GM21390 (cell line): ENCODE results near the gene GALNS.

ENCODE experiments used
- ATAC-seq: cut with Tn5 transposase; IDR thresholded peaks from one replicate; pipeline ENCODE4 v1.9.1; 2021; ENCODE audit not compliant: unreplicated experiment

GALNS gene

DNA sequence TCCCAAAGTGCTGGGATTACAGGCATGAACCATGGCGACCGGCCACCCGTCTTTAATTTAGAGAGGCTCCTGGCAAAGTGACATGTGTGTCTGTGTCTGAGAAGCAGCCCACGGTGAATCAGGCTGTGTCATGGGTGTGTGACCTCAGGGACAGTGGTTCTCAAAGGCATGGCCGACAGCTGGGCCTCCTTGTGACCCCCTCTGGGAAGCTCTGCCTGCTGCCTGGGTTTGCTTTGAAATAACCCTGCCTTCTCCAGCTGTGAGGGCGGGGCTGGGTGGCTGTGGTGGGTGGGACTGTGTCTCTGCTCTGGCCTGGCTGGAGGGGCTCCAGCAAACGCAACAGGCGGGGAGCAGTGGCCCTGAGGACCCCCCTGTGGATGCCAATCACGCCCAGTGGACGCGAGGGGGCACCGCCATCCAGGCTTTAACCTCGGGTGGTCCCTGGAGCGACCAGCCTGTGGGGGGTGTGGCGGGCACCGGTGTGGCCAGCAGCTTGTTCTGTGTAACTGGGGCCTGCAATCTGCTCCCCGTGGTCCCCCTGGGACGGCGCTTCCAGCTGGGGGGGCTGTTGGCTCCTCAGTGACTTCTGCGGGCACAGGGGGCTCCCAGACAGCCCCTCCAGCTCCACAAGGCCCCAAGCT is 36.2 kb downstream of the GALNS start:
- no peak for ATAC-seq

DNA sequence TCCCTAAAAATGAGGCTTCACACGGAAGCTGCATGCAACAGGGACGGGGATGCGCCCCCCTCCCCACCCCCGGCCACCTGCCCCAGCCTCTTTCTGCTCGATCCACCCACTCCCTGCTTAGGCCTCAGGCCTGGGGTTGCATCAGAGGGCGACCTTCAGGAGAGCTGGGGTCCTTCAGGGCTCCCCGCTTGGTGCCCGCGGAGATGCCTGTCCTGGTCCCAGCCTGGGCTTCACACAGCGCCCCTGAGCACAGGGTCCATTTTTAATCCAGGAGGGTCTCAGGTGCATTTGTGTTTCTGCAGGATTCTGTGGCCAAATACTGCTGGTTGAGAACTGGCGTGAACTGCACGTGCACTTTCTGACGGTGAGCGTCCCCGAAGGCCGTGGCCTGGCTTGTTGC is 37.6 kb downstream of the GALNS start:
- no peak for ATAC-seq

DNA sequence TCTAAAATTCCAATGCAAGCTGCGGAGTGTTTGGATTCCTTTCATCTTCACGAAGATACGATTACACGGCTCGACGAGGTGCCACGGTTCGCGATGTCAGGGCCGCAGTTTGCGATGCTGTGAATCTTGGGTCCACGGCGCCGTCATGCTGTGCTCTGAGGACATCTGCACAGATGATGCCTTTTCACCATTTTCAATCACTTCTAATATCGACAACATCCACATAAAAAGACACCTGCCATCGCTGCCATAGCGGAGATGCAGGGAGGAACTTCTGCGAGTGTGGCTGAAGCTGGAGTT is 38.2 kb downstream of the GALNS start:
- no peak for ATAC-seq

GRCh38 chr16:88817785-88818574 is 38.8 kb downstream of the GALNS start:
- ATAC-seq: no peak

DNA sequence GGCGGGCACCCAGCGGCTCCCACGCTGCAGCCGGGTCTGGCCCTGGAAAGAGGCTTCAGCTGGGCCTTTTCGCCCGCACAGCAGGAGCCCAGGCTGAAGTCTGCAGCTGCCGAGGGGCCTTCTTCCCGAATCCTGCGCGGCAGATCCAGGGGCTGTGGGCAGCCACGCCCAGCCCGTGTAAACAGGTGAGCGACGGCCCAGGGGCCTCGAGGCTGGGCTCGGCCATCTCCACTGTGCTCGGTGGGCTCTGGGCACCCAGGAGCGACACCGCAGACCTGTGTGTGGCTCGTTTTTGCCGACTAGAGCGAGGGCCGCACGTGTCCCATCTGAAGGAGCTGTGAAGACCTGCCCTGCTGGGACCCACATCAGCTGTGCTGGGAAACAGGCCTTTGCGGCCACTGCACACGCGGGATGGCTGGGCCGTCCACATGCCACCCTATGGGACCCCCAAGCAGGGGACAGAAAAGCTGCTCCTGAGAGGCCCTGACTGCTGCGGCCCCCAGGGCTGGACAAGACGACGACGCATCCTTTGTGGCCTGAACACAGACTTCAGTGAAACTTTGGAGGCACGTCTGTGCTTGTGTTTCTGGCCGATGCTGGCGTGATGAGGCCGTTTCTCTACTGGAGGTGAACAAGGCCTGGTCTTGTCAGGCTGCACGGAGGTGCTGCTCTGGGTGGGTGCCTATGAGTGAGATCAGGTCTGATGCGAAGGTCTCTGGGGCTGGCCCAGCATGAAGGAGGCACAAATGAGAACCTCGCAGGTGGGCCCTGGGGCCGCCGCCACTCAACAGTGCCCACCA is 39.8 kb downstream of the GALNS start:
- ATAC-seq: no peak

DNA sequence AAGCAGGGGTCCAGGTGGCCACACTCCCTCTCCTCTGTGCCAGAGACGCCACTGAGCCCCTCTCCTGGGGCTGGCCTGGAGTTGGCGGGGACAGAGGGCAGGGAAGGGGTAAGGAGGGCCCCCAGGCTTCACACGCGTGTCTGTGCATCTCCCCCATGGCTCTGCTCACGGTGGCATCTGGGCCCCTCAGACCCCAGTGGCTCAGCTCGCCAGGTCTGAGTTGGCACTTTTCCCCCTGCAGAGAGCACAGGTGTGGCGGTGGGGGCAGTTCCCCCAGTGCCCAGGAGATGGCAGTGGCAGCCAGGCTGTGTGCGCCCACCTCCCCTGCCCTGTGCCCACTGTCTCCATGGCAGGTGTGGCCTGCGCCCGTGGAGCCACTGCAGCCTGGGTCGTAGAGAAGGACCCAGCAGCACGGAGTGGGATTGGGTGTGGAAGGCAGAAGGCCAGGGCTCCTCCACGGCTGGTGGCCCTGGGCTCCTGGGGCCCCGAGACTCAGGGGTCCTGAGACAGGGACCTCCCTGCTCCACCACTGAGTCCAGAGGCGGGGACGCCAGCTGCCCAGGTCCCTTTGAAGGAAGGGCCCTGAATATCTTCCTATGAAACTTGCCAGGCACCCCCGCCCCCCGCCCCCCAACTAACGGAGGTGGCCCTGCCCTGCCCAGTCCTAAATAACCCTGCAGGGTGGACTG is 40.7 kb downstream of the GALNS start:
- ATAC-seq: no peak

DNA sequence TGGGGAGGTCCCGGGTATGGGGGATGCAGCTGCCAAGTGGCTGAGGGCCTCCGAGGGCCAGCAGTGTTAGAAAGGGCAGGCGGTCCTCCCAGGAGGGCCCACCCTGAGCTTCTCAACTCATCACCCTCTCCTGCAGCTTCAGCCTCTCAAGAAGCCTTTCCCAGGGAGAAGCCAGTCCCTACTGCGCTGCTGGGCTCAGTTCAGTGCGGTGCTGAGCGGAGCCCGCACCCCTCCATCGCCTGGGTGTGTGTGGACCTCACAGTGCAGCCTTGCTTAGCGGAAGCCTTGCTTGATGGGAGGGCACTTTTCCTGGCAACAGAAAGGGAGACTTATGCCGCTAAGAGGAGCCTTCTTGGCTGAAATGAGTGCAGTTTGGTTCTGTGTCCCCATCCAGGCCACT is 41.5 kb downstream of the GALNS start:
- no peak for ATAC-seq

- no peak for ATAC-seq
Measured at GRCh38 chr16:88814144-88814502, 42.6 kb downstream of the GALNS start.

DNA sequence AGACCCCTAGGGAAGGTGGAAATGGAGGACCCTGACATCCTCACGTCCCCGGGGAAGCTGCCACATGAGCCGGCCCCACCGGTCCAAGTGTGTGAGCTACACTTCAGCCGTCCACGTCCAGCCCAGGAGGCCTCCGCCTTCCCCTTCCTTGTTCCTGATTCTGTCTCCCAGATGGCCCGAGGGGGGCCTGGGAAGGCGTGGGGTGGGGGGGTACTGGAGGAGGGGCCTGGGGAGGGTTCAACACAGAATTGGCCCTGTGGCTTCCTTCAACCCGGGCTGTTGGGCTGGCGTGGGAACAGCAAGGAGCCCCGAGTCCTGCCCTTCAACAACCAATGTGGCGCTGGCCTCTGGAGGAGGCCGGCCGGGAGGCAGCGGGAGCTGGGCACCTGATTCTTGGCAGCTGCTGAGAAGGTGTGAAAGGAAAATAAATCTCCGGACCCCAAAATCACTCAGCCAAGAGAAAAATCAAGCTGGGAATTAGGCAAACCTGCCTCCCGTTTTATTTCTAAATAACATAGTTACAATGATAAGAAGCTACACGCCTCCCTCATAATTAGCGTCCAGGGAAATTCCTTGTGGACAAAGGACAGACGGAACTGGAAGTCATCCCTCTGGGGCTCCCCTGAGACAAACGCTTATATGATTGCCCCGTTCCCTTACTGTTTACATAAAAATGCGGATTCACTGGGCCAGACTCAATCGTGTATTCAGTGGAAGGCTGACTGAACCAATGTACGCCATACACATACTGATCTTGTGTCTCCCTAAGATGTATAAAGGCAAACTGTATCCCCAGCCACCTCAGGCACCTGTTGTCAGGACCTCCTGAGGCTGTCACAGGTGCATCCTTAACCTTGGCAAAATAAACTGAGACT is 43.2 kb downstream of the GALNS start:
- no peak for ATAC-seq

DNA sequence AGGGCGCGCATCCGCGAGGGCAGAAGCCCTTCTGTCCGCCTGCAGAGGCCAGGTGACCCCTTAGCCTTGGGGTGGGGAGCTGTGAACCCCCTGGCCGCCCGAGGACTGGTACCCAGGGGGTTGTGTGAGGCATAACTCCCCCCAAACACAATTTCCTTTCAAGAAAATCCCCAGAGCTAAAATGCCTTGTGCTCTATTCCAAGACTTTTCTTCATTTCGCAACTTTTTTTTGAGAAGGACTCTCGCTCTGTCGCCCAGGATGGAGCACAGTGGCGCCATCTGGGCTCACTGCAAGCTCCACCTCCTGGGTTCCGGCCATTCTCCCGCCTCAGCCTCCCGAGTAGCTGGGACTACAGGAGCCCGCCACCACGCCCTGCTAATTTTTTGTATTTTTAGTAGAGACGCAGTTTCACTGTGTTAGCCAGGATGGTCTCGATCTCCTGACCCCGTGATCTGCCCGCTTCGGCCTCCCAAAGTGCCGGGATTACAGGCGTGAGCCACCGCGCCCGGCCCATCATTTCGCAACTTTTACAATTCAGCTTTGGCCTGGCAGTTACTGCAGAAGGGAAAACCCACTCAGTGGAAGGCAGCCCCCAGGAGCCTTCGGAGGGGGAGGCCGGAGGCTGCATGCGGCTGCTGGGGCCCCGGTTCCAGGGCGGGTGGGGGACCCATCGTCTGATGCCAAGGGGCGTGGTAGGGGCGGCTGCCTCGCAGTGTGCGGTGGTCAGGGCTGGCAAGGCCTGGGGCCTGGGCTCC is 44.1 kb downstream of the GALNS start:
- no peak for ATAC-seq

DNA sequence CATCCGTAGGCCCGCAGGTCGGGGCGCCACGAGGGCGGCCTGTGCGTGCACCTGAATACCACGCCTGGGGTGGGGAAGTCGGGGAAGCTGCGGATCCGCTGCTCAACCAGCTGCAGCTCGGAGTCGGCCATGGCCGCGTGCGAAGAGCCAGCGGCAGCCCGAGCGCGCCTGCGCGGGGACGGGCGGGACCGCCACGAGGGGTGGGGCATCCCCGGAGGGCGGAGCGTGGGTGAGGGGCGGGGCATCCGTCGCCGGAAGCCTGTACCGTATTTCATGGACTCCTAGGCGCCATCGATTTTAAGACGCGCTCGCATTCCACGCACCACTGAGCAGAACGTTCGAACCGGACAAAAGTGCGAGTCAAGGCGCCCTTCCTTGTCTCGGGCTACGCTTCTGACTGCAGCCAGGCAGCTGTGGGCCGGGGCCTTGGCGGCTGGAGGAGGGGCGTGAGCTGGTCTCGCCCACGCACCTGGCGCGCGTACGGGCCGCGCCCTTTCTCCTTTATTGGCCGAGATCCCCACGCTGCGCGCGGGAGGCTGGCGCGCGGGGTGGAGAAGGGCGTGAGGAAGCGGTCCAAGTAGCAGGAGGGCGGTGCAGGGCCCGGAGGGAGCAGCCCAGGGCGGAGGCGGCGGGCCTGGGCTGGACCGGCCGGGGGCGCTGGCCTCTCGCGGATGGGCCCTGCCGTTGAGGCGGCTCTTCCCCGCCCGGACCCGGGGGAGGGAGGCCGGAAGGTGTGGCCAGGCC is 44.8 kb downstream of the GALNS start, which contains the start of gene APRT:
TSS of gene APRT (minus strand) at position 160 of the 744 bp plus-strand sequence. CDS start at position 131, 29 bp downstream.
- peak; percentile 68 for ATAC-seq

DNA sequence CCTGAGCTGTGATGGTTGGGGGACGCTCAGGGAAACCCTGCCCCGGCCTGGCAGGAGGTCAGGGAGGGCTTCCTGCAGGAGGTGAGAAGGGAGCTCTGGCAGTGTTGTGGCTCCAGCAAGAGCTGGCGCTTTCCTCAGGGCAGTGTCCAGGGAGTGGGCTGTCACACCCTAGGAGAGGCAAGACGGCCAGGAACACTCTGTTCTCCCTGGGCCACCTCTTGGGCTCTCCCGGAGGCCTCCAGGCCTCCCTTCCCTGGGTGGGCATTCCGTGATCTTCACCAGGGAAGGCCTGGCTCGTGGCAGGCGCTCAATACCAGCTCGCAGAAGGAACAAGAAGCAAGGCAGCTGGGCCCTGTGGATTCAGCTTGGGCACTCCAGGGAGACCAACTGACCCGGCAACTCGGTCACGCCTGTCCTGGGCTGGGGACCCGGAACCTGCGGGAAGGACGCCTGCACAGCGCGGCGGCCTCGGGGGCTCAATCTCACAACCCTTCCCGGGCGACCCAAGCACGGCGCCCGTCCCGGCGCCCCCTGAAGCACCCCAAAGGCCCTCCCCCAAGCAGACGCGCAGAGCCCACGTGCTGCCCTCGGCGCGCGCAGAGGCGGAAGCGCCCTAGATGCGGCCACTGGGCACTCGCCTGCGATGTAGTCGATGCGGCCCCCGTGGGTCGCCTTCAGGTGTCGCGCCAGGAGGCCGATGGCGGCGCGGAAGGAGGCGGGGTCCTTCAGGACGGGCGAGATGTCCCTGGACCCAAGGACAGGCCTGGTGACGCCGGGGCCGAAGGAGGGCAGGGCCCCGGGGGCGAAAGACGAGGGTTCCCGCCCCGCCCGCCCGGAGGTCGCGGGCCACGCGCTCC is 45.6 kb downstream of the GALNS start:
- ATAC-seq: peak; percentile 46

DNA sequence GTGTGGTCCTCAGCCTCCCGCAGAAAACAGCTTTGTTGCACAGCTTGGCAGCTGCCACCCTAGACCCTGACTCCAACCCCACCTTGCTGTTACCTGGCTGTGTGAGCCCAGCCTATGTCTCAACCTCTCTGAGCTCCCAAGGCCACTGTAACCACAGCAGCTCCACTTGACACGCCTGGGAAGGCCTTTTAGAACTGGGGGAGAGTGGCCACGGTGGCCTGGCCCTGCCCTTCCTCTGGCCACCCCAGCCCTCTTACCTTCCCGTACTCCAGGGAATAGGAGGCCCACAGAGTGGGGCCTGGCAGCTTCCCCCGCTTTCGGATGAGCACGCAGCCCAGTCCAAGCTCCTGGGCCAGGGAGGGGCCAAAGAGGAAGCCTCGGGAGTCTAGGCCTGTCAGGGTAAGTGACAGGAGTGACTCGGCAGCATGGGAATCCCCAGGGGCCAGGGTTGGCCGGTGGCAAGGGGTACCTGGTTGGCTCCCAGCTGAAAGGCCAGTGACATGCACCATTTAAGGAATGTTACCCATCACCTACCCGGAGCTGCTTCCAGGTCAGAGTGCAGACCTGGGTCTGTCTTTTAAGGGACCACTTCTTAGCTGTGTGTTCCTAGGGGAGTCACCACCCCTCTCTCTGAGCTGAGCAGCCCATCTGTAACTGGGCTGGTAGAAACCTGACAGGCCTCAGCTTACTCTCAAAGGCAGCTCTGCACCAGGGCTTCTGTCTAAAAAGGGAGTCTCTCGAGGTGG is 46.4 kb downstream of the GALNS start:
- no peak for ATAC-seq

- no peak for ATAC-seq
Measured at GRCh38 chr16:88809676-88810165, 47.0 kb downstream of the GALNS start.

DNA sequence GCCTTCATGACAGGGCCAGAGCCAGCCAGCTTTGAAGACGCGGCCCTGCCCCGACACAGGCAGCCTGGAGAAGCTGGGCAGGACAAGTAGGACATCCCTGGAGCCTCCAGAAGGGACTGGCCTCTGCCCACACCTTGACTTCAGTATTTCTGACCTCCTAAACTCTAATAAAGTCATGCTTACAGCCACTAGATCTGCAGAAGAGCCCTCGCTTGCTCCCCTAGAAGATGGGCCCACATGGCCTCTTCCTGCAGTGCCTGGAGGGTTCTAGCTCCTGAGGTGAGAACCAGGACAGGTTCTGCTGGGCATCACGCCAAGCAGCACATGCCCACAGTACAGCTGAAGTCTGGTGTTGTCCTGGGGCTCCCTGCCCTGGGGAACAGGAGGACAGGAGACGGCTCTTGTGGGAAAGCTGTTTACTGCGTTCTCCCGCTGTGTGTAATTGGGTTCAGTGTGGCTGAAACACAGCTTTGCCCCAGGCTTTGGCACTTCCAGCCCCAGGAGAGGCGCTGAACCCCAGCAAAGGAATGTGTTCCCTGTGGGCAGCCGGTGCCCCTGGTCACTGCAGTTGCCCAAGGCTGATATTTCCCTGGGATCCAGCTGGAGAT is 47.6 kb downstream of the GALNS start:
- ATAC-seq: no peak

DNA sequence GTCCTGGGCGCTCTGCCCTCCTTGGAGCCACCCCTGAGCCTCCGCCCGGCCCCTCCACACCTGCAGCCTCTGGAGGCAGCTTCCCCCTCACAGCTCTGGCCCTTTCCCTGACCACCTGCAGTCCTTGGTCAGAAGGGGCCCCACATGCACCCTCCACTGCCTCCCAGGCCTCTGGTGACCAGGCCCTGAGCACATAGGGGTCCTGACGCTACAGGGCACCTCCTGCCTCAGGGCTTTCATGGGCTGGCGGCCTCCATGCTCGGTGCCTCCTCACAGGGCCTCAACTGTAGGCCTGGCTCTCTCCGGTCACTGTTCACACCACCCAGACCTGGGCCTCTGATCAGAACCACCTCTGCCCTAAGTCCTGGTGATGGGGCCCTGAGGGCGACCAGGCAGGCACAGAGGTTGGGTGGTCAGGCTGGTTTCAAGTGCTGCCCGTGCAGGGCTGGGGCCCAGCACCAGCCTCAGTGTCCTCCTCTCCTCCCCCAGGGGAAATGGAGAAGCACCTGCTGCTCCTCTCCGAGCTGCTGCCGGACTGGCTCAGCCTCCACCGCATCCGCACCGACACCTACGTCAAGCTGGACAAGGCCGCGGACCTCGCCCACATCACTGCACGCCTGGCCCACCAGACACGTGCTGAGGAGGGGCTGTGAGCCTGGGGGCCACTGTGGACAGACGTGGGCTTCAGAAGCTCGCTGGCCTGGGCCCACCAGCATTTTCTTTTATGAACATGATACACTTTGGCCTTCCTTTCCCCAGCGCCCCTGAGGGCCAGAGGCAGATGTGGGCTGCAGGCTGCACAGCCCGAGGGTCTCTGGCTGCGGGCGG is 48.9 kb downstream of the GALNS start:
- no peak for ATAC-seq
